NCI-H82 treated with DMSO at 0.1 percent for 48 hours (cell line): Measurements from ENCODE around the gene CELSR3.

Experiments used
- DNase-seq: peaks from one replicate; lab custom pipeline; 2025; ENCODE audit not compliant: unreplicated experiment; lab: John Stamatoyannopoulos, UW

CELSR3 gene

GRCh38 chr3:48662753-48663488, at the start of gene CELSR3:
Gene CELSR3 (minus strand): TSS chr3:48662886. CDS start chr3:48662634, 252 bp downstream.
- DNase-seq, result no peak

GRCh38 chr3:48711727-48712126, 49.0 kb upstream of the CELSR3 start:
- no peak for DNase-seq

- DNase-seq, result no peak
Measured at GRCh38 chr3:48709051-48709461, 46.4 kb upstream of the CELSR3 start.

- no peak for DNase-seq
Measured at GRCh38 chr3:48708481-48708889, 45.8 kb upstream of the CELSR3 start.

GRCh38 chr3:48707157-48707556, 44.5 kb upstream of the CELSR3 start:
- DNase-seq, result no peak

GRCh38 chr3:48702320-48702920, 39.7 kb upstream of the CELSR3 start:
- DNase-seq, result no peak

- DNase-seq, result no peak
Measured at GRCh38 chr3:48700731-48701405, 38.2 kb upstream of the CELSR3 start.

GRCh38 chr3:48698891-48699290, 36.2 kb upstream of the CELSR3 start:
- DNase-seq, result no peak

GRCh38 chr3:48697952-48698351, 35.3 kb upstream of the CELSR3 start:
- no peak for DNase-seq

GRCh38 chr3:48696601-48697000, 33.9 kb upstream of the CELSR3 start:
- DNase-seq, result no peak

GRCh38 chr3:48696156-48696555, 33.5 kb upstream of the CELSR3 start:
- no peak for DNase-seq

- DNase-seq, result no peak
Measured at GRCh38 chr3:48695393-48695753, 32.7 kb upstream of the CELSR3 start.

GRCh38 chr3:48694610-48695392, 32.1 kb upstream of the CELSR3 start:
- no peak for DNase-seq

- DNase-seq, result no peak
Measured at GRCh38 chr3:48693826-48694225, 31.1 kb upstream of the CELSR3 start.

- DNase-seq, result no peak
Measured at GRCh38 chr3:48692551-48692950, 29.9 kb upstream of the CELSR3 start.

- no peak for DNase-seq
Measured at GRCh38 chr3:48690846-48691458, 28.3 kb upstream of the CELSR3 start.

GRCh38 chr3:48689384-48689783, 26.7 kb upstream of the CELSR3 start:
- no peak for DNase-seq

GRCh38 chr3:48688737-48689075, 26.0 kb upstream of the CELSR3 start:
- DNase-seq, result no peak

GRCh38 chr3:48688032-48688736, 25.5 kb upstream of the CELSR3 start:
- DNase-seq, result no peak

- no peak for DNase-seq
Measured at GRCh38 chr3:48687220-48687678, 24.6 kb upstream of the CELSR3 start.
